NCI-H2171 (cell line): ENCODE results near the gene CSNK1G3.
A peak's percentile ranks its signal among the peaks of the same experiment; 100 is the strongest.
"Not testable (repeated sequence)": the region's sequence is repeated elsewhere in the genome, so short reads cannot be mapped to it uniquely, and the experiment has no call there.

Experiments
- DNase-seq: peaks from one replicate; lab custom pipeline; 2025; lab: John Stamatoyannopoulos, UW

Gene CSNK1G3

DNA sequence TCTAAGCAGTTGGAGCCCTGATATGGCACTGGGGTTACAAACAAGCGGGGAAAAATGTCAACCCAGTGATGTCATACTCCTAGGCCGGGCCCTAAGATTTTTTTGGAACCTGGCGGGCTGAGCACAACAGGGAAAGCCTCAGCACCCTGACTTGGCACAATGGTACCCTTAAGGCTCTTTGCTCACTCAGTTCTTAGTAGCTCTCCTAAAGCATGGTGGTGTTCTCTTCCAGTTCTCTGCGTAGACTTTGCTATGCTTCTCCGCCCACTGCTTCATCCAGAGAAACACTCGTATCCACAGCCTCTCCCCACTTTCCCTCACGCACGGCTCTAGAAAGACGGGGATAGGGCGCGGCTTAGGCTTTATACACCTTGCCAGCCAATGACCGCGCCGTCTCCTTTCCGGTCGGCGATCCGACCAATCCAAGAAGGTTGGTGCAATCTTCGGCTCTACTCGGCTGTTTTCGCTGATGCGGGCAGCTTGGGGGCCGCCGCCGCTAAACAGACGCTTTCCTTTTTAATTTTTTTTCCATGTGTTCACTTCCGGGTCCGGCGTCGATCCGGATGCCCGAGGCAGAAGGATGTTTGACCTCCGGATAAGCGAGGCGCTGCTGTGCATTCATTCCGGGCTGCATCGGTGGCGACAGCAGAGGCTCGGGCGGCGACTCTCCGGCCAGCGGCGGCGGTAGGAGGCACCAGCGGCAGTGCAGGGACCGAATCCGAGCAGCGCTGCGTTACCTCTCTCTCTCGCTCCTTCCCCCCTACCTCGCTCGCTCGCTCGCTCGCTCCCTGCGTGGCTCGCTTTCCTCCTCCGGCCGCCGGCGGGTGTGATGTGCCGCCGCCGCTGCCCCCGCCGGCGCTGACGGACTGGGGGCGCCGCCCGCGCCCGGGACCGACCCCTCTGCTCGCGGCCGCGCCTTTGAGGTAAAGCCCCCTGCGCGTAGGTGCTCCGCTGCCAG, at the start of gene CSNK1G3:
Gene CSNK1G3, plus strand, starts transcription at position 530 of the 958 bp plus-strand sequence. CDS start 33,487 bp downstream, outside the sequence.
- DNase-seq, result peak; percentile 86

DNA sequence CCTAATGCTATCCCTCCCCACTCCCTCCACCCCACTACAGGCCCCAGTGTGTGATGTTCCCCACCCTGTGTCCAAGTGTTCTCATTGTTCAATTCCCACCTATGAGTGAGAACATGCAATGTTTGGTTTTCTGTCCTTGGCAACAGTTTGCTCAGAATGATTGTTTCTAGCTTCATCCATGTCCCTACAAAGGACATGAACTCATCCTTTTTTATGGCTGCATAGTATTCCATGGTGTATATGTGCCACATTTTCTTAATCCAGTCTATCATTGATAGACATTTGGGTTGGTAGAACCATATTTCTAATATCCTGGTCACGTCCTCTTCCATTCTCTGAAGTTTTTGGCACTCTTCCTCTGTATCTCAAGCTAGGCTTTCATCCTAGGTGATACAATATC, 45.1 kb upstream of the CSNK1G3 start:
- not testable (repeated sequence) for DNase-seq

DNA sequence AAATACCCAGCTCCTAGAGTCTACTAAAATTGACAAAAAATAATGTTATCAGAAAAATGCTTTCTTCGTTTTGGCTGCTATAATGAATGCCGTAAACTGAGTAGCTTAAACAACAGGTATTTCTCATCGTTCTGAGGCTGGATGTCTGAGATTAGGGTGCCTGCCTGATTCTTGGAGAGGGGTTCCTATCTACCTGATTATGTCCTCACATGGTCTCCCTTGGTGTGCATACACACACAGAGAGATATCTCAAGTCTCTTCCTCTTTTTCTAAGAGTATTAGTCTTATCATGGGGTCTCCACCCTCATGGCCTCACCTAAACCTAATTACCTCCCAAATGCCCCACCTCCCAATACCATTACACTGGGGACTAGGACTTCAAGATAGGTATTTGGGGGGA, 40.6 kb upstream of the CSNK1G3 start:
- DNase-seq, result no peak

DNA sequence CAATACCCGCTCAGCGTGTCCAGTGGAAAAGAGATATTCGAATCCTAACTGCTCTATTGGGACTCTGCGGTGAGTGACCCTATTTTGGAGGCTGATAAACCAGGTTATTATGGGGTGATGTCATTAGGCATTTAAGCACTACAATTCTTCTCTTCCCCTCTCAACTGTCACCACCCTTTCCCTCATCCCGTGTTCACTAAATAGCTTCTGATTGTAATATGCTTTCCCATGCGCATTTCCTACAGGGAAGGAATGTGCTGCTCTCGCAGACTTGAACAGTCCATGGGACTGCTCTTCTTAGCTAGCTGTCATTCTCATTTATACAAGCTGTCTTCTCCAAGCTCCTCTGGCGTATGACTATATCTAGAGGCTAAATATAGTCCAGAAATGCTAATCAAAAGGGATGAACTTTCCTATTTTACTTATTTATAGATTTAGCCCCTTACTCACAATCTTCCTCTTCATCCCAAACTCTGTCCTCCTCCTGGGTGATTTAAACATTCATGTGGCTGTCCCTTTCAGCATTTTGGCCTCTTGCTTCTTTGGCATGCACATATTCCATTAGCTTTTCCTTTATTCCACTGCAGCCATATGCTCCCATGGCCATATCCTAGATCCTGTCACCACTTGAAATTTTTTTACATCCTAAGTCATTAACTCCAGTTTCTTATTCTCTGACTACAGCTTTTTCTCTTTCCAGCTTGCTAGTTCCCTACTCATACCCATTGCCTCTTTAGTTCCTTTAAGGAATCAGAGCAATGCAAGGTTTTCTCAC, 39.6 kb upstream of the CSNK1G3 start:
- DNase-seq, result no peak

DNA sequence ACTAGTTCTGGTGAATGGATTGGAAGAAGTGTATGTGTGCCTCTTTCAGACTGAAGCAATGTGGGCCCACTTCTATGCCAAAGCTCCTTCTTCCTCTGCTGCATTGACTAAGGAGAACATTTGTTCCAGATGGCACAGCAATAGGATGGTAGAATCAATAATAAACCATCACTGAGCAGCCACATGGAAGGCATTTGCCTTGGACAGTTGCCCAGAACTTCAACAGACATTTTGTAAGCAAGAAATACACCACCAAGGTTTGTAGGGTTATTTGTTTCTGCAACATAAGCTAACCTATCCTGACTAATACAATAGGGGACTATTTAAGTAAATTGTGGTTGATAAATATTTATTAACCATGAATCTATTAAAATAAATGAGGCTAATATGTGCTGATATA, 37.7 kb upstream of the CSNK1G3 start:
- DNase-seq, result peak; percentile 73

DNA sequence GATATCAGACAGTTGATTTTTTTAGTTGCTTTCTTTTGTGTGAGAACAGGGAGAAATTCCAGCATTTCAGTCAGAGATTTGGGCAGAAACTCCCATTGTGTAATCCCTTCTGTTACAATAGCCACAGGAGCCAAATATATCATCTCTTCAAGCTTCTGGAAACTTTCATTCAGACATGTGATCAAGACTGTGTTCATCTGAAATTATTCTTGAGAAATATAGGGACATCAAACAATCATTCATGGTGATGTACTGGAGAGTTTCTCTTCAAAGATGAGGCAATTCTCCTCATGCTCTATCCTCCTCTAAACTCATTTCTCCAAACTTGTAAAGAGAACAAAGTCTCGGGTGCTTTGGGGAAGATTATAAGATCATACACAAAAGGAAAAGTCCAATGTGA, 35.2 kb upstream of the CSNK1G3 start:
- no peak for DNase-seq

DNA sequence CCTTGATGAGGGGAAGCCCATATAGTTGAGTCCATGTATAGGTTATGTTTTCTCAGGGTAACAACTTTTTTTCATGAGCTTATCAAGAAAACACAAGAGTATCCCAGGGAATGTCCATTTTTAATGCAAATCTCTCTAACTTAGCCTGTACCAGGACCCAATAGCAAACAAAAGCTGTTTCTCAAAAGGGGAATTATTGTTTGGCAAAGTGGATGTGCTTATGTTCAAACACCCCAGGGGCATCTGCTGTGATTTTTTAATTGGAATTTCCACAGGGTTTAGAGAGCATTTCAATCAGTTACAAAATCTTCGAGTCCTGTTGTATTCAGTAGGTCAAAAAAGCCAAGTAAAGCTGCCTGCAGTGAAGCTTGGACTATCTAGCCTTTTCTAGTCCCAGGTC, 33.4 kb upstream of the CSNK1G3 start:
- DNase-seq, result no peak

DNA sequence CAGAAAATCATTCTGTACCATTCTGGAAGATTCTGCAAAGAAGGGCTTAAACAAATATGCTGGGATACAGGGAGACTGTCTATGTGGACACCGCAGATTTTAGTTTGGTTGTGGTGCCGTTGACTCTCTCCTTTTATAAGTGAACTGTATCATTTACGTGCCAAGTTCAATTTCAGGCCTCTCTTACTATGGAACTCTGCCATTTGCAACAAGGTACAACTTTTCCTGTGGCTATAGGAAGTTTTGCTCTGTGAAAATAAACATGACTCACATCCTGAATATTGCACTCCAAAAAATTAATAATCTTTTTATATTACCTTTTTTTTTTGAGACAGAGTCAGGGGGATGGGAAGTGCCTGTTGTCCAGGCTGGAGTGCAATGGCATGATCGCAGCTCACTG, 29.7 kb upstream of the CSNK1G3 start:
- no peak for DNase-seq

DNA sequence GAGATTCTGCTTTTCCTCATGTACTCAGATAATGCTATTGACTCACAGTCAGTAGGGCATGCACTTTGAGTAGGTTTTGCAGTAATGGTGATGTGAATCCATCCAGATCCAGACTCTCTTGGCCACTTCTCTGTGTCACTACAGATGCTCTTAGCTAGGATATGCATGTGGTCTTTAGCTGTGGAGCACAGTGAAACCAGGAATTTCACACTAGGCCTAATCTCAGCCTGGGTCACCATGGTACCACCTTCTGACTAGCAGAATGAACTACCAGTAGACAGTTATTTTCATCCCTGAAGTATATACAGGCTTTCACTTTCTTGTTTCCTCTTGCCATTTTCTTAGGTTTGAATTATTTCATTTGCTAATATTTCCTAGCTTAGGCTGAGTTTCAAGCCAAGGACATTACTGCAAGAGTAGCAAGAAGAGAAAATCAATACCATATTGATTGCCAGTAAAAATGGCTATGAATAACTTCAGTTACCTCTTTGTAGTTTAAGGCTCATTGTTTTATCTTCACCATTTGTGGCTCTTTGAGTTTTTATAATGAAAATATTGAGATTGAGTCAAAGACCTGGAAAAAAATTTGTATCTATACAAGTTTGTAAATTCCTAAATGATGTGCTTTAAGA, 28.4 kb upstream of the CSNK1G3 start:
- DNase-seq, result no peak

DNA sequence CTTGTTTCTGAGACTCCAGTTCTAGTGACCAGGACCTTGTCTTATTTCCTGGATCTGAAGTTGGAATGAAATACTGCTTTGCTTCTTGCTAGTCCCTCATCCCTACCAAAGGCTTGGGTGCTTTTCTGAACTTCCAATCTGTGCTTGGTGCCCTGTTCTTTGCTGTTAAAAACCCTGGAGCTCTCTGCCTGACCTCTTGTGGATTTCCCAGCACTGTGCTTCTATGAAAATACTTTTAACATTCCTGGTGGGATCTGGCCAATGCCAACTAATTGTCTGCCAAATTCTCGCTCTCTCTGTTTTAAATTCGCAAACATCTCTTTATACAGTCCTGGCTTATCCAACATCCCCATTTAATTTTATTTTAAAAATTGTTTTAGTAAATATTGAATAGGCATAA, 26.7 kb upstream of the CSNK1G3 start:
- no peak for DNase-seq

DNA sequence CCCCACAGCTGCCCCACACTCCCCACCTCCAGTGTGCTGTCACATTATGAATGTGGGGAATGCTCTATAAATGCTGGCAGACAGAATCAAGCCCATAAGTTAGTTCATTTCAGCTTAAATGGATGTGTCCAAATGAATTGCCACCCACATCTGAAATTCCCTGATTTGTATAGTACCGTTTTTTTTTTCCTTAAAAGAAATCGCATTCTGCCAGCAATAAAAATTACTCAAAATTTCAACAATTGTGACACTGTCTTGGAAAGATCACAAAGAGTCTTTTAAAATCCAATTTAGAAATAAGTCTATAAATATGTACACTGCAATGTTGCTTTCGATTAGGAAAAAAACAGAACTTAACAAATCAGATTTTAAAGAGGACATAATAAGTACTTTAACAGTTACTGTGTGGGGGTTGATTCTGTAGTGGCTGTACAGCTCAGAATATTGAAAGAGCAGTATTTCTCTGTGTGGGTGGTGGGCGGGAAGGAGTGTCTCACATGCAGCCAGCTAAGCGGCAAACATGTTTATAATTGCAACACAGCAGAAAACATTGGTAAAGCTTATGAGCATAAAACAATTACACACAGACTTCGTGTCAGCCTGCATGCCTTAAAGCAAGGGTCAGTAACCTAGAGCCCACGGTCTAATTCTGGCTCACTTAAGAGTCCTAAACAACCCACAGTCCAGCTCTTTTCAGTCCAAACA, 24.9 kb upstream of the CSNK1G3 start:
- DNase-seq, result no peak

DNA sequence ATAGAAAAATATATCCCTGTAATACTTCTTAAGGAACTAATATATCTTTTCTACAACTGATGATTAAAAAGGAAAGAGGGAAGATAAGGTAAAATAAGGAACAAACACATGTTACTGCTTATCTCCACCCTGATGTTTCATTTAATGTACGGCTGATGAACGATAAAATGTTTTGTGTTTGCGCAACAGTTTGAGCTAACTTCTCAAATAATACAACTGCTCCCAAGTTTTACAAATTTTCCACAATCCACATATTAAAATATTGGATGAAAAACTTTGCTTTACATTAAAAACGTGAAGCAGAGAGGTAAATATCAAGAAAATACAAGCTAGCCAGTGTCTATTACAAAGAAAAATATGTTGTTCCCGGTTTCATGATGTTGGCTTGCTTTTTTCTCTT, 21.0 kb upstream of the CSNK1G3 start:
- no peak for DNase-seq

DNA sequence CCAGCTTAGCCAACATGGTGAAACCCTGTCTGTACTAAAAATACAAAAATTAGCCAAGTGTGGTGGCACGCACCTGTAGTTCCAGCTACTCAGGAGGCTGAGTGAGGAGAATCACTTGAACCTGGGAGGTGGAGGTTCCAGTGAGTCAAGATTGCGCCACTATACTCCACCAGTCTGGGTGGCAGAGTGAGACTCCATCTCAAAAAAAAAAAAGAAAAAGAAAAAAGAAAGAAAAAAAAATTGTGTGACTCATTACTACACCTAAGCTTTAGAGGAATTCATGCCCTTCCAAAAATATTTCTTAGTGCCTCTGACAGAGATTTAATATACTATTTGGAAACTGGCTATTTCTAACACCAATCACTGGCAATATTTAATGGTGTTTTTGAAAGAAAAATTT, 16.8 kb upstream of the CSNK1G3 start:
- not testable (repeated sequence) for DNase-seq

DNA sequence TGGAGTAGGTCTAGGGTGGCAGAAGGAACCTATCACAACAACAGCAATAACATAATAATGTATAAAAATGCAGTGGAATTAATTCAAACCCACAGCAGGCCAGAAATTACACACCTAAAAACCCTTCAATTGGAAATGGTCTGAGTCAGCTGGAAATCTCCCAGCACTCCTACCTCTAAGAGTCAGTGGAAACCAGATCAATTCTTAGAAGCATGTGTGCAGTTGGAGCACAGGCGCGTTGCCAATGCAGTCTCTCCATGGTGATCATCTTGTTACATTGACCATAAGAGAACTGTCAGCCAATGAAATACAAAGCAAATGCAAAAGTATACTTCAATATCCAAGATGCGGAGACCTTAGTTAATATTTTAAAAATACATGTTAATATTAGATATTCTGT, 15.1 kb upstream of the CSNK1G3 start:
- DNase-seq, result no peak

DNA sequence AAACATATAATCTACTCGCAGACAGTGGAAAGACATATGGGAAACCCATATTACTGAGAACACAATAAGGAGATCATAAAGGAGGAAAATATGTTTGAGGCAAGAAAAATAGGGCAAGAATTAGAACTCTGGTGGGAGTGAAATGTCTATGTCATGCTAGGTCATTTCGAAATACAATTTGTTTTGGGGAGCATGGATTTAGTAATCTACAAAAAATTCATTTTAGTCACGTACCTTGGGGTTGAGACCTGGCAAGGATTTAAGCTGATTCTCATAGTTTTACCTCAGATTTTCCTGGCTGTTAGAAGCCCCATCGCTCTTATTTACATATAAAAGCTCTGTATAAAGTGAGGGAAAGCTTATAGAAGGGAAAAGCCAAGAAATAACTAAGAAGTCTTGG, 11.5 kb upstream of the CSNK1G3 start:
- no peak for DNase-seq

DNA sequence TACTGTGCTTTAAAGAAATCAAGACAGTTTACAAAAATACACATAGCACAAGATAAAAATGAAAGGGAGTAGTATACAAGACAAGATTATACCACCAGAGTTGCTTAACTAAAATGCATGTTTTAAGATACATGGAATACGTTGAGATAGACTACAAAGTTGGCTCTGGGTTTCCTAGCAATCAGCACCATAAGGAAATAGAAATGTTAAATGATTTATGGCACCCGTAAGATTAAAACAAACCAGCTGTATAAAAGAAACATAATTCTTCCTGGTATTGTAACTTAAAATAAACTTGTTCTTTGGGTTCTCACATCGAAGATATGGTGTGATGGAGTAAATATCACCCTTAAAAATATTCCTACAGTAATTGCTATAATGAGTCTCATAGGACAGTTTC, 9.9 kb upstream of the CSNK1G3 start:
- DNase-seq, result no peak

DNA sequence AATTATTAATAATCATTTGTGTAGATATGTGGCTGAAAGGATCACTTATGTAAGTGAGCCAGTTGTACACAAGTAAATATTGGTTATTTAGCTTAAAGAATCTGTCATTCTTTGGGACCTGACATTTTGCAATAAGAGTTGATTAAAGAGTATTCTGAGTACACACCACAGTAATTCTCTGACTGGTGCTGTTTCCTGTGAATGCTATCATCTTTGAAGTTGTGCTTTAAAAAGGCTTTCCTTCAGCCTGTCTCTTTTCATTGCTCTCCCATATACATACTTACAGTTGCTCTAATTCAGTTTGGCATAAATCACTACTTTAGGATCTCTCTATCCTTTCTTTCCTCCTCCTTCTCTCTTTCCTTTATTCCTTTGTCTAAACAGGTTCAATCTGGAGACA, 8.7 kb upstream of the CSNK1G3 start:
- DNase-seq, result no peak

DNA sequence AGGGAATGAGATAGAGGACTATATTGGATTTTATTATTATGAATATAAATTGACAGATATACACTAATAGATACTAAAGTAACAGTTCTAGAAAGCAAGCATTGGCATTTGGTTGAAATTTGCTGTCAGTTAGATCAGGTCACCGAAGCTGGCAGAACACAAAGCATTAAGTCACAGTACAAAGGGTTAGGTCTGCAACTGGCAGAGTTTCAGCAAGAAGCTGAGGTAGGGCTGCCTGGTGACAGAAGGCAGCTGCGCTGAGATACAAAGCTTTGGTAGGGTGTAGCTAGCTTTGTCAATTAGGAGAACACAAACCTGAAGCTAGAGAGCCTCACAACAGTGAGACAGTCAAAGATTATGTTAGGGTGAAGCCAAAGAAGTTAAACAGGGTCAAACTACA, 6.3 kb upstream of the CSNK1G3 start:
- DNase-seq, result no peak

DNA sequence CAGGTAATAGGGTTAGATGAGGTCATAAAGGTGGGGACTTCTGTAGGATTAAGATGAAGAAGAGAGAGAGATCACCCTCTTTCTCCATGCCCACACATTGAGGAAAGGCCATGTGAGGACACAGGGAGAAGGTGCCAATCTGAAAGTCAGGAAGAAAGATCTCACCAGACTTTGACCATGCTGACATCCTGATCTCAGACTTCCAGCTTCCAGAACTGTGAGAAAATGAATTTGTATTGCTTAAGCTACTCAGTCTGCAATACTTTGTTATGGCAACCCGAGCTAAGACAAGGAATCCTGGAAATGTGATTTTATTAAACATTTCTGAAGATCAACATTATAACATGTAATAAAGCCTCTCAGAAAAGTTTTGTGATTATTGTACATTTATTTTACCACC, 3.5 kb upstream of the CSNK1G3 start:
- no peak for DNase-seq

DNA sequence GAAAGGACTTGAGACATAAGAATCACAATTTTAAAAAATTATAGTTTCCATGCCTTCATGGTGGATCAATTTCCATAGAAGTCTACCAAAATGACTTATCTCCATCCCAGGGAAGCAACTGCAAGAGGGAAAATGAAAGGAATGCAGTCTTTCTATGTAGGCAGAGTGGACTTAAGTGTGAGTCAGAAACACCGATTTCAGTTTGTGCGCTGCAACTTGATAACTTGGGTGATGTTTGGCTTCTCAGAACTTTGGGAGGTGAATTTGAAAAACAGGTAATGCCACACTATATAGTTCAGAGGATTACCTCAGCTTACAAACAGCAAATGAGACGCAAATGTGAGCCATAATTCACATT, 708 bp upstream of the CSNK1G3 start:
- DNase-seq, result no peak

DNA sequence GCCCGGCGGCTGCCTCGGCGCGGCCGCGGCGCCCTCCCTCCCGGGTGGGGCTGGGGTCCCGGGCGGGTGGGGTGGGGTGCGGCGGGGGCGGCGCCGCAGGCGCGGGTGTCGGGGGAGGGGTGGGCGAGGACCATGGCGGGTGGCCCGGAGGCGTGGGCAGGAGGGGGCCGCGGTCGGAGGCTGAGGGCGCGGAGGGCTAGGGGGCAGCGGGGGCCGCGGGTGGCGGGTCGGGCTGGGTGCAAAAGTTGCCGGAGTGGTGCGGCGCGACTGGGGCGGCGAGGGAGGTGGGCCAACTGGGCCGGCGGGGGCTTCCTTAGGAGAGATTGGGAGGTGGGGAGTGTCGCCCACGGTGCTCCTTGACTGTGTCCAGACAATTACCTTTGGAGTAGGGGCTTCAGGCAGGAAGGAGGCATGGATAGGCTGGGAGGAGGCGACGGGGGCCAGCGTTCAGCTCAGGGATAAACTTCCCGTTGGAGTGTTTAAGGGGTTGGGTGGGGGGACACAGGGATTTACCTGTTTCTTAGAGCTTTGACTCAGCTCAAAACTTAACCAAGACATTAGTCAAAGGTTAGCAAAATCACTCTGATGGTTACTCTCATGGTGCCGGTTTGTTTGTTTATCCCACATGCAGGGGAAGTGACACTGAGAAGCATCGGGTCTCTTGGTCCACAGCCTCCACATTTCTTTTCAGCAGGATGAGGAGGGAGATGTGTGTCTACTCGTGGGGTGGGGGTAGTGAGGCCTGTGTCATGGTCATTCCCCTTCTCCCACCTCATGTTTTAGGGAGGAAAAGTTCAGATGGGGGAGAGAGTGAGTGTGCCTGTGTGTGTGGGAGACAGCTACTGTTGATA, 859 bp downstream of the CSNK1G3 start:
- no peak for DNase-seq
